HFF-Myc (cell line): ENCODE measurements around the gene KIAA1671.

Experiments used
- DNase-seq: peaks from one replicate; pipeline ENCODE4 v3.0.0-alpha.2; 2011; ENCODE audit warnings: low read depth; ENCODE audit errors: extremely low read depth
- H3K4me3 ChIP-seq: replicated peaks from 2 replicates; pipeline ENCODE4 v1.5.1; 2011; ENCODE audit warnings: low read depth, mild to moderate bottlenecking, control low read depth, low read length
- TF ChIP-seq, protein P1 (sequence below): IDR thresholded peaks from 2 replicates; pipeline ENCODE4 v1.5.1; 2012; ENCODE audit warnings: mild to moderate bottlenecking, low read depth, low read length, control low read depth; ENCODE audit errors: missing control alignments

Gene KIAA1671

DNA sequence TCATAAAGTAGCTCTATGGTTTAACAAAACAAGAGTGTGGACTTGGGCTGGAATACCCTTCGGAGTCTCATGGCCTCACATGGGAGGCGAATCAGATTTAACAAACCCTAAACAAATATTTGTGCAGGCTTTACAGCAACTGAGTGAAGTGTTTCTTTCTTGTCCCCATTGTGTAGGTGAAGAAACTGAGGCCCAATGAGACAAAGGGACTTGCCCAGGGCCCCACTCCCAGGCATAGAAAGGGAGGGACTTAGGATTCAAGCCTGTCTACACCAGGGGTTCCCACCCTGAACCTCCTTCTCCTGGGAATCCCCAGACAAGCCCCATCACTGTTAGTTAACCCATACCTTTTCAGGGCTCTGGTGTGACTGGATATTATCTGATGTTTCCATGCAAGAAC is 192.0 kb downstream of the KIAA1671 start:
- no peak for DNase-seq

DNA sequence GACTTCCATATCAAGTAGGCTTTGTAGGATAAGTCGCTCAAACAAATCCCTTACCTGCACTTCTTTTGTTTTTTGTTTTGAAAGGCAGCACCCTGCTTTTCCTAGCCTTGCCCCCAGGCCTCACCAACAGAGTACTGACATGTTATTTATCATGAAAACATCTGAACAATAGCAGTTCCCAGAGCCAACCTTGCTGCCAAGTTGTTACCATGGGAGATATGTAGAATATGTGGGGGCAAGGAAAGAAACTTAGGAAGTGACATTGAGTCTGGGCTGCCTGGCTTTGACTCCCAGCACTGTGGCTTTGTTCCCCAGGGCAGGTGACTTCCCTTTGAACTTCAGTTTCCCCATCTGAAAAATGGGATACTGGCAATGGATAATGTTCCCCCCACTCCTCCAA is 193.8 kb downstream of the KIAA1671 start:
- no peak overlapping the region for H3K4me3 ChIP-seq
- TF ChIP-seq, protein P1, sequence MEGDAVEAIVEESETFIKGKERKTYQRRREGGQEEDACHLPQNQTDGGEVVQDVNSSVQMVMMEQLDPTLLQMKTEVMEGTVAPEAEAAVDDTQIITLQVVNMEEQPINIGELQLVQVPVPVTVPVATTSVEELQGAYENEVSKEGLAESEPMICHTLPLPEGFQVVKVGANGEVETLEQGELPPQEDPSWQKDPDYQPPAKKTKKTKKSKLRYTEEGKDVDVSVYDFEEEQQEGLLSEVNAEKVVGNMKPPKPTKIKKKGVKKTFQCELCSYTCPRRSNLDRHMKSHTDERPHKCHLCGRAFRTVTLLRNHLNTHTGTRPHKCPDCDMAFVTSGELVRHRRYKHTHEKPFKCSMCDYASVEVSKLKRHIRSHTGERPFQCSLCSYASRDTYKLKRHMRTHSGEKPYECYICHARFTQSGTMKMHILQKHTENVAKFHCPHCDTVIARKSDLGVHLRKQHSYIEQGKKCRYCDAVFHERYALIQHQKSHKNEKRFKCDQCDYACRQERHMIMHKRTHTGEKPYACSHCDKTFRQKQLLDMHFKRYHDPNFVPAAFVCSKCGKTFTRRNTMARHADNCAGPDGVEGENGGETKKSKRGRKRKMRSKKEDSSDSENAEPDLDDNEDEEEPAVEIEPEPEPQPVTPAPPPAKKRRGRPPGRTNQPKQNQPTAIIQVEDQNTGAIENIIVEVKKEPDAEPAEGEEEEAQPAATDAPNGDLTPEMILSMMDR, result no peak
- DNase-seq, result no peak

More for the DNA sequence above, 192.0 kb downstream of the KIAA1671 start:
- no peak overlapping the region for H3K4me3 ChIP-seq
- TF ChIP-seq, protein P1, result no peak

DNA sequence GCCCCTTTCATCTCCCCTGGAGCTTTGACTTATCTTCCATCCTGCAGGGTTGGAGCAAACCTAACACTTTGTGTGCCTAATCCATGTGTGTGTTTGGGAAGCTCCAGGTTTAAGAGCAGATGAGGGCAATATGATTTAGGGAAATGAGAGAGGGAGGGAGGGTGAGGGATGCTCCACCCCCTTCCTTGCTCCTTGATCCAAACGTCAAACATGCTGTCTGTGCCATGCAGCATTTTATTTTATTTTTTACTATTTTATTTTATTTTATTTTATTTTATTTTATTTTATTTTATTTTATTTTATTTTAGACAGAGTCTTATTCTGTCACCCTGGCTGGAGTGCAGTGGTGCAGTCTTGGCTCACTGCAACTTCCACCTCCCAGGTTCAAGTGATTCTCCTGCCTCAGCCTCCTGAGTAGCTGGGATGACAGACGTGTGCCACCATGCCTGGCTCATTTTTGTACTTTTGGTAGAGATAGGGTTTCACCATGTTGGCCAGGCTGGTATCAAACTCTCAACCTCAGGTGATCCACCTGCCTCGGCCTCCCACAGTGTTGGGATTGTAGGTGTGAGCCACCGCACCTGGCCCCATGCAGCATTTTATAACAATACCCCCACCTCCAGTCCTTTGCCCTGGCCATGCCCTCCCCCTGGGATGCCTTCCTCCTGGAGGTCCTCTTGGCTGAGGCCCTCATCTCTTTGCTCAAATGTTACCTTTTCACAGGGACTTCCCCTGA is 194.6 kb downstream of the KIAA1671 start:
- TF ChIP-seq, protein P1, result no peak
- no peak overlapping the region for H3K4me3 ChIP-seq
- DNase-seq, result no peak

DNA sequence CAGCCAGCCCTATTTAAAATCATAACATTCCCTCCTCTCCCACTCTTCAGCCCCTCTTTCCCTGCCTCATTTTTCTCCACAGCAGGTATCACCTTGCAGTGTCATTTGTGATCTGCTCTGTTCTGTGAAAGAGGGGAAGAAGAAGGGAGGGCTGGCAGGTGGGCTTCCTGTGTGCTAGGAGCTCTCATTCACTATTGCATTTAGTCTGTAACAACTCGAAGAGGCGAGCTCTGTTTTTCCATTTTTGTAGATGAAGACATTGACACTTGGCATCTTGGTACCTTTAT is 195.1 kb downstream of the KIAA1671 start:
- DNase-seq, result no peak
- TF ChIP-seq, protein P1, result no peak
- no peak overlapping the region for H3K4me3 ChIP-seq

DNA sequence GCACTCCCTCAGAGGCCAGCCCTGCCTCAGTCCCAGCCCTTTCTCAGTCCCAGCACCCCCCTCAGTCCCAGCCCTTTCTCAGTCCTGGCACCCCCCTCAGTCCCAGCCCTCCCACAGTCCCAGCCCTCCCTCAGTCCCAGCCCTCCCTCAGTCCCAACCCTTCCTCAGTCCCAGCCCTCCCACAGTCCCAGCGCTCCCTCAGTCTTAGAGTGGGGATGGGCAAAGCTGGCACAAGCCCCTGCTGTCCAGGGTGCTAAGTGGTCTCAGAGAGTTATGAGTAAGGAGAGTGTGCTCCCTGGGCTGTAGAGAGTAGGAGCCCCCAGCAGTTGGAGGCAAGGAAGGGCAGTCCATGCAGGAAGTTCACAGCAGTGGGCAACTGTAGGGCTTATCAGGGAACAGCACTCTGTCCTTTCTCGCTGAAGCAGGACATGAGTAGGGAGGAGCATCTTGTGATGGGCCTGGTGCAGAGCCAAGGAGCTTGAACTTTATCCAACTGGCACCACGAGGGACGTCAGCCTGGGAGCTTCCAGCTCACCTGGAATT is 195.7 kb downstream of the KIAA1671 start:
- no peak for DNase-seq
- TF ChIP-seq, protein P1, result no peak
- no peak overlapping the region for H3K4me3 ChIP-seq

DNA sequence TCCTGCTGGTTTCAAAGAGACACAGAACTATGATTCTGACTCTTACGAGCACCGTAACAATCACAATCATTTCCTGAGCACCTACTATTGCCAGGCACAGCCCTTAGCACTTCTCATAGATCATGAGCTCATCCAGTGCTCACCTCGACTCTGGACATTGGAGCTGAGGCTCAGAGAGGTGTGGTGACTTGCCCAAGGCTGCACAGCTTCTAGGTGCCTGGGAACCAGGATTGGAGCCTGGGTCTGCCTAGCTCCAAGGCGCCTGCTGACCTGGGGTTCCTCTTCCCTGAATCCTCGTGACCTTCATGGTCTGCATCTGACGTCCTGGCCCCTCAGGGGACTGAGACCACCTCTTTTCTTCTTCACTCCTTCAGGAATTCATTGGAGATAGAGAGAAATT is 196.5 kb downstream of the KIAA1671 start:
- no peak overlapping the region for H3K4me3 ChIP-seq
- TF ChIP-seq, protein P1, result no peak

More for the DNA sequence above, 196.5 kb downstream of the KIAA1671 start:
- no peak for DNase-seq
